ENCODE results near the gene PDE6G.
"Not testable (repeated sequence)": the region's sequence is repeated elsewhere in the genome, so short reads cannot be mapped to it uniquely, and the experiment has no call there.

Gene PDE6G

DNA sequence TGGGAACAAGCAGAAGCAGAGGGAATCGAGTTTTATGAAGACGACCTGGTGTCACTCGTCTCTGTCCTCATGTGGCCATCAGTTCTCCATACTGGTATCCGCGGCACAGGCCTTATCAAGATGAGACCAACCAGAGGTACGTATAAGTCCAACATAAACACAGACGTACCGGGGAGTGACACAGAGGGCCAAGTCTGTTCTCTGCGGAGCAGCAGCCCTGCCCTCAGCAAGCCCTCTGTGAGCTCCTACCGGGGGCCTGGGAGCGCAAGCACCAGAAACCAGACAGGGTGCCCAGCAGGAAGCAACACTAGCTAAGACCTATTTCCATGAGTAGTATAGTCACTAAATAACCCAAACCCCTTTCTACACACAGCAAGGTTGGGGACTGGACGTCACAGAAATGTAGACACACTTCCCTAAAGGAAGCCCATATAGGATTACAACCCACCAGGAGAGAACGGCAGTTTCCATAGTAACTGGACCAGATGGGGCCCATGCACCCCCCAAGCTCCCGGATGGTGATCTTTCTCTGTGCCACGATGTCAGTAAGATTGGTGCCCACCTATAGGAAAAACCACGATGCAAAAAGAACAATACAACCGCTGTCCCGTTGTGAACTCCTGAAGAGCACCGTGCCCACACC, 26.3 kb upstream of the PDE6G start:
- DNase-seq (ENCODE audit: low read depth): peak; percentile 41
- peak overlapping the region; percentile 73 for H3K4me3 ChIP-seq (ENCODE audit: low read depth, low read length)
- TF ChIP-seq, protein P1, sequence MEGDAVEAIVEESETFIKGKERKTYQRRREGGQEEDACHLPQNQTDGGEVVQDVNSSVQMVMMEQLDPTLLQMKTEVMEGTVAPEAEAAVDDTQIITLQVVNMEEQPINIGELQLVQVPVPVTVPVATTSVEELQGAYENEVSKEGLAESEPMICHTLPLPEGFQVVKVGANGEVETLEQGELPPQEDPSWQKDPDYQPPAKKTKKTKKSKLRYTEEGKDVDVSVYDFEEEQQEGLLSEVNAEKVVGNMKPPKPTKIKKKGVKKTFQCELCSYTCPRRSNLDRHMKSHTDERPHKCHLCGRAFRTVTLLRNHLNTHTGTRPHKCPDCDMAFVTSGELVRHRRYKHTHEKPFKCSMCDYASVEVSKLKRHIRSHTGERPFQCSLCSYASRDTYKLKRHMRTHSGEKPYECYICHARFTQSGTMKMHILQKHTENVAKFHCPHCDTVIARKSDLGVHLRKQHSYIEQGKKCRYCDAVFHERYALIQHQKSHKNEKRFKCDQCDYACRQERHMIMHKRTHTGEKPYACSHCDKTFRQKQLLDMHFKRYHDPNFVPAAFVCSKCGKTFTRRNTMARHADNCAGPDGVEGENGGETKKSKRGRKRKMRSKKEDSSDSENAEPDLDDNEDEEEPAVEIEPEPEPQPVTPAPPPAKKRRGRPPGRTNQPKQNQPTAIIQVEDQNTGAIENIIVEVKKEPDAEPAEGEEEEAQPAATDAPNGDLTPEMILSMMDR (conservative IDR thresholded peaks at IDR 0.05; ENCODE audit: low read depth, low read length): no peak

DNA sequence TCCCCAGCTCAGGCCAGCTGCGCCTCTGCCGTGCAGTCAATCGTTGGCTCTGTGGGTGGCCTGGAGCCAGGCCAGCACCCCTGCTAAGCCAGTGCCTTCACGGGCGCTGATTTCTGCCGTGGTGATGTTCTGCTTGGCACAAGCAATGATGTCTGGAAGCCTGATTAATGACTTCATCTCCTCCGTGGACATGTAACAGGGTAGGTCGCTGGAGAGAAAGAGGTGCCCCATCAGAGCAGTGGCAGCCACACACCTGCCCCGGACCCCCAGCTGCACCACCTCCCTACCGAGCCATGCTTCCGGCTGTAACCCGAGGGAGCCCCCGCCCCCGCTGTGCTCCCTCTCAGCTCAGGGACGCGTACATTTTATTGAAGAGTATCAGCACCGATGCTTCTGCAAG, 25.3 kb upstream of the PDE6G start:
- H3K4me3 ChIP-seq (ENCODE audit: low read depth, low read length): no peak overlapping the region
- DNase-seq (ENCODE audit: low read depth): peak; percentile 65
- TF ChIP-seq, protein P1 (conservative IDR thresholded peaks at IDR 0.05; ENCODE audit: low read depth, low read length): no peak

DNA sequence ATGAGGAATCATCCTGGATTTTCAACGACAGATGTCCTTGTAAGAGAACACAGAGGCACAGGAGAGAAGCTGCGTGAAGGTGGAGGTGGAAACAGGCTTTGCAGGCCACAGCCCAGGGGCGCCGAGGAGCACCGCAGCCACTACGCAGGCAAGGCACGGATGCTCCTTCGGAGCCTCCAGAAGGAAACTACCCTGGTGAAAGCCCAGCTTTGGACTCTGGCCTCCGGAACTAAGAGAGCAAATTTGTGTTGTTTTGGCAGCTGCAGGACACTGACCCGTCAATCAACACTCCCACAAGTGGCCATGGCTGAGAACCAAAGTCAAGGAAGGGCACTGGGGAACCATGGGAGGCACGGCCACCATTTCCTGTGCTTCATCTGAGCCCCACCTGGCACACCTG, 23.8 kb upstream of the PDE6G start:
- no peak overlapping the region for H3K4me3 ChIP-seq (ENCODE audit: low read depth, low read length)
- no peak for DNase-seq (ENCODE audit: low read depth)
- TF ChIP-seq, protein P1 (conservative IDR thresholded peaks at IDR 0.05; ENCODE audit: low read depth, low read length): no peak

DNA sequence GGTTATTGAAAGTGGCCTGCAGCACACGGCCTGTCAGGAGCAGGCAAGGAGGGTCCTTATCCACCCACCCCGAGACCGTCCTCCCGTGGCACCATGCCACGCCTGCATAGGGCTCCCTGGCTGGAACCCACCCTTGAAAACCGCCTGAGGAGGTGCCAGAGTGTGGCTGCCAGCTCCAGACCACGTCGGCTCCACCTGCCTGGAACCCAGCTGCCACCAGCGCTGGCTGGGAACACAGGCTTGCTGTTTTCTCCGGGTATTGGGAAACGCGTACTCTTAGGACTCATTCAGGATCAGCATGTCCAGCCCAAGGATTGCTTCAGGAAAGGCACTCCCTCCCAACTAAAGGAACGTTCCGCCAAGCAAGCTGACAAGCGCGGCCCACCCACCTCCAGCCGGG, 20.6 kb upstream of the PDE6G start:
- TF ChIP-seq, protein P1 (conservative IDR thresholded peaks at IDR 0.05; ENCODE audit: low read depth, low read length): no peak
- no peak for DNase-seq (ENCODE audit: low read depth)
- H3K4me3 ChIP-seq (ENCODE audit: low read depth, low read length): no peak overlapping the region

DNA sequence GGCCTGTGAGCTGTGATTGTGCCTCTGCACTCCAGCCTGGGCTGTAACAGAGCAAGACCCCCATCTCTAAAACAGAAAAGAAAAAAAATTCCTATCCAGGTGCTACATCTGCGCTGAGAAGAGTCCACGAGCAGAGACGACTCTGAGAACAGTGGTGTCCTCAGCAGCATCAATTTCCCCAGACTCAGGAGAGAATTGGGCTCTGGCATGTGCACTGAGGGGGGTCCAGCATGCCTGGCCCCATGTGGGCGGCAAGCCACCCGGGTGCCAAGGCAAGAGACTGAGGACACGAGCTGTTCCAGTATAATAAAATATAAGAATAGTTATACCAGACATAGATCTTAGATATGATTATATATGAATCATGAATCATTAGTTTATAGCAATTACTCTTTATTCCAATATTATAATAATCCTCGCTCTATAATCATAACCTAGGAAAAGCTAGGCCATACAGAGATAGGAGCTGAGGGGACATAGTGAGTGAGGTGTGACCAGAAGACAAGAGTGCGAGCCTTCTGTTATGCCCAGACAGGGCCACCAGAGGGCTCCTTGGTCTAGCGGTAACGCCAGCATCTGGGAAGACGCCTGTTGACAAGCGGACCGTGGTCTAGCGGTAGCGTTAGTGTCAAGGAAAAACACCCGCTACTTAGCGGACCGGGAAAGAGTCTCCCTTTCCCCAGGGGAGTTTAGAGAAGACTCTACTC, 19.3 kb upstream of the PDE6G start:
- TF ChIP-seq, protein P1 (conservative IDR thresholded peaks at IDR 0.05; ENCODE audit: low read depth, low read length): peak; percentile 54
- peak; percentile 57 for DNase-seq (ENCODE audit: low read depth)
- H3K4me3 ChIP-seq (ENCODE audit: low read depth, low read length): not testable (repeated sequence)

DNA sequence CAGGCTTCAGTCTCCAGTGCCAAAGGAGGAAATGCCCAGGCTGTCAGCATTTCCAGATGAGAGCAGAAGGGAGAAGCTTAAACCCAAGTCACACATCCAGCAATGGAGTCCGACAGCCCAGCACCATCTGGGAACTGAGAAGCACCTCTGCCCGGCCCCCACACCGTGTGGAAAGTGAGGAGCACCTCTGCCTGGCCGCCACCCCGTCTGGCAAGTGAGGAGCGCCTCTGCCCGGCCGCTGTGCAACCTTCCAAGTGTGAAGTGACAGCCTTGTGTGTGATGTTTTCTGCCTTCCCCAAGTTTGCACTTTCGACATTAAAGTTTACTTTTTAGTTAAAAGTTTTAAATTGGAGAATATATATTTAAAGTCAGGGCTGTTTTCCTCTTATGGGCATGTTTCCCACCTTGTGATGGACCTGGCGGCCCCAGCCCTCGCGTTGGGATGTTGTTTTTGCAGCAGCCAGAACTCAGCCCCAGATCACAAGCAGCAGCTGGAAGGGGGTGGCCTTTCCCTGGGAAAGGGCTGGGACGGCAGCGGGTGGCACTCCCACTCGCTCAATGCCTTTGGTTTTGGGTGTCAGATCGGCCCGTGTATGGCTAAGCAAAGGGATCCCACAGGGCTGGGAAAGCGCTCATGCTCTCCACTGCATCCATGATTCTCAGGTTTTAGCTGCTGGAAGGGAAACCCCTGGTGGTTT, 17.4 kb upstream of the PDE6G start:
- no peak for DNase-seq (ENCODE audit: low read depth)
- no peak overlapping the region for H3K4me3 ChIP-seq (ENCODE audit: low read depth, low read length)
- TF ChIP-seq, protein P1 (conservative IDR thresholded peaks at IDR 0.05; ENCODE audit: low read depth, low read length): no peak

Measured in choroid plexus epithelial cell (primary cell).